C4-2B (cell line): ENCODE measurements around the gene RHOG.

Experiments used
- CTCF ChIP-seq: fragments of 450-650 bp; conservative IDR thresholded peaks from 2 replicates; pipeline ENCODE4 v1.5.1; 2017; ENCODE audit warnings: mild to moderate bottlenecking
- ZFX ChIP-seq: fragments of 450-650 bp; IDR thresholded peaks from 2 replicates; pipeline ENCODE4 v1.6.1; 2017

GRCh38 chr11:3803726-3804495 is 36.8 kb downstream of the RHOG start:
- TF ChIP-seq CTCF (no peak), ZFX (no peak)
